Aorta (tissue), 5 donors: ENCODE measurements around the gene MAP3K19. TPM values are rescaled to one million over a fixed set of nuclear protein-coding genes. Genes with fewer than 3 reads are reported as not detected.

ENCODE experiments used
- ATAC-seq: fragments of 200-7000 bp; cut with Tn5 transposase; one replicate; pipeline ENCODE4 v1.9.1; 2022; ENCODE audit warnings: moderate library complexity; ENCODE audit not compliant: low FRiP score
- DNase-seq, 2 donors: peaks; one replicate each; pipeline ENCODE4 v3.0.0-alpha.2; 2020
- H3K27ac ChIP-seq, 2 donors: one replicate each; pipeline ENCODE4 v1.5.1; 2013; ENCODE audit warnings: low read length in 2 of 2, mild to moderate bottlenecking in 2 of 2, moderate library complexity in 2 of 2, control low read depth in 1 of 2, inconsistent platforms in 1 of 2, low read depth in 1 of 2
- H3K27me3 ChIP-seq, 2 donors: one replicate each; pipeline ENCODE4 v1.6.1; 2013; ENCODE audit warnings: control low read depth in 1 of 2, low read length in 1 of 2, mild to moderate bottlenecking in 1 of 2, moderate library complexity in 1 of 2; ENCODE audit not compliant: insufficient read depth in 2 of 2, control insufficient read depth in 1 of 2
- H3K36me3 ChIP-seq, 2 donors: one replicate each; pipeline ENCODE4 v1.6.1; 2013; ENCODE audit warnings: control low read depth in 1 of 2, low read length in 1 of 2, mild to moderate bottlenecking in 1 of 2; ENCODE audit not compliant: insufficient read depth in 2 of 2, control insufficient read depth in 1 of 2
- H3K4me1 ChIP-seq, 2 donors: one replicate each; pipeline ENCODE4 v1.6.1; 2013; ENCODE audit warnings: low read length in 2 of 2, control low read depth in 1 of 2, mild to moderate bottlenecking in 1 of 2, moderate library complexity in 1 of 2; ENCODE audit not compliant: insufficient read depth in 2 of 2, control insufficient read depth in 1 of 2
- H3K4me3 ChIP-seq, 2 donors: one replicate each; pipeline ENCODE4 v1.5.1; 2013; ENCODE audit warnings: low read length in 2 of 2, control low read depth in 1 of 2, mild to moderate bottlenecking in 1 of 2
- H3K9me3 ChIP-seq: one replicate; pipeline ENCODE4 v1.6.1; 2013; ENCODE audit warnings: mild to moderate bottlenecking, low read length; ENCODE audit not compliant: control insufficient read depth
- WGBS, 2 donors: extraction: QIAGEN DNeasy Blood & Tissue Kit; methylation state at CpG; one replicate each; pipeline ENCODE4 v1.1.7; 2013; 5-methylcytosine and 5-hydroxymethylcytosine counted together
- intact Hi-C, 2 donors: fragments of 100-400 bp; cut with DNase I; formaldehyde crosslinking; loops; one replicate each; pipeline versions ENCODE4 v1.14.2 to v1.15.0; 2022
- polyA plus RNA-seq, 2 donors: library from polyadenylated mRNA; stranded (reverse); fragments of 200-250 nt; gene quantifications; one replicate each; pipeline ENCODE4 v1.2.3, GENCODE V29; 2013
- total RNA-seq, 2 donors: library from RNA; stranded (reverse); fragmentation: NEBNext Ultra II Directional; extraction: Animal tissue kit (Norgen Biotek cat#: 25700); gene quantifications; one replicate each; pipeline ENCODE4 v1.2.1, GENCODE V29; 2021
- donor health status: healthy with polysubstance abuse.
- donor health status: Bipolar disorder and iron deficiency.
- donor health status: DM: no; HTN: no; CAD: no.
- donor health status: DM: no; HTN: no; CAD: no.
- donor health status: DM: yes; HTN: yes; CAD: no.

MAP3K19 gene
- total and polyA plus RNA-seq, 4 donors = not detected

GRCh38 chr2:134954065-134954464 lies 93.2 kb downstream of the MAP3K19 start:
- H3K9me3 ChIP-seq = no peaks in the 10 kb centered on the region
- H3K4me1 ChIP-seq = no peaks in the 10 kb centered on the region
- no peak for ATAC-seq
- no peak overlapping the region for H3K4me3 ChIP-seq
- H3K27ac ChIP-seq = no peak overlapping the region
- no peak for DNase-seq
- WGBS, 2 donors = 92% methylated on average over 5 of the region's 5 CpGs
- intact Hi-C loops = no loop called here
- peaks cover 6 to 8% of the 10 kb centered on the region in 2 donors for H3K36me3 ChIP-seq
- H3K27me3 ChIP-seq = no peaks in the 10 kb centered on the region

- DNase-seq (no peak), ATAC-seq (no peak)
- Histone ChIP-seq H3K4me3 (no peak overlapping the region), H3K27ac (no peak overlapping the region), H3K4me1 (no peaks in the 10 kb centered on the region), H3K36me3 (peaks cover 6 to 8% of the 10 kb centered on the region in 2 donors), H3K27me3 (no peaks in the 10 kb centered on the region), H3K9me3 (no peaks in the 10 kb centered on the region)
- intact Hi-C loops = no loop called here
- WGBS, 2 donors = 89 to 91% methylated on average over 3 of the region's 3 CpGs
Measured at GRCh38 chr2:134952608-134953007, 94.6 kb downstream of the MAP3K19 start.

GRCh38 chr2:134950886-134951285 lies 96.4 kb downstream of the MAP3K19 start:
- no peaks in the 10 kb centered on the region for H3K4me1 ChIP-seq
- H3K4me3 ChIP-seq = no peak overlapping the region
- WGBS, 2 donors = 53 to 60% methylated on average over 2 of the region's 2 CpGs
- ATAC-seq (no peak), DNase-seq (no peak)
- H3K9me3 ChIP-seq = no peaks in the 10 kb centered on the region
- H3K27me3 ChIP-seq = no peaks in the 10 kb centered on the region
- intact Hi-C loops = no loop called here
- H3K36me3 ChIP-seq = peaks cover 6 to 8% of the 10 kb centered on the region in 2 donors
- no peak overlapping the region for H3K27ac ChIP-seq

- Histone ChIP-seq H3K9me3 (no peaks in the 10 kb centered on the region), H3K4me3 (no peak overlapping the region), H3K4me1 (no peaks in the 10 kb centered on the region), H3K27ac (no peak overlapping the region), H3K27me3 (no peaks in the 10 kb centered on the region), H3K36me3 (peaks cover 5 to 7% of the 10 kb centered on the region in 2 donors)
- intact Hi-C loops = no loop called here
- ATAC-seq (no peak), DNase-seq (no peak)
- 88% methylated on average over 7 of the region's 7 CpGs for WGBS, 2 donors
Measured at GRCh38 chr2:134949981-134950708, 97.1 kb downstream of the MAP3K19 start.

DNA sequence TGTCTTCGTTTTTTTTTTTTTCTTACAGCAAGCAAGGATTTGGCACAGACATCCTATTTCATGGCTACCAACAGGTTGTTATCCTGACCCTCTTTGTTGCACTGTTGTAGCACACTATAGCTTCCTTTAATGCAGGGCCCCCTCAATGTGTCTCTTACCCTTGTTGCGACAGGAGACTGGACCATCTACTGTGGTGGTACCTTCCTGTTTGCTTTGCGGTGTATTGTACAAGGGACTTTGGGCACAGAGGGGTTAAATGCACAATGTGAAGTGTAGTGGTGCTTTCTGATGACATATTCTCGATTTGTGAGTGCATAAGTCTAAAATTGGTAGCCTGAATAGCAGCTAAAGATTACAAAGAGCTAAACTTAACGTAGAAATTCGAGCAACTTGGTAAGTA lies 101.2 kb downstream of the MAP3K19 start:
- 79 to 80% methylated on average over 6 of the region's 6 CpGs for WGBS, 2 donors
- DNase-seq (no peak), ATAC-seq (no peak)
- intact Hi-C loops = no loop called here
- H3K4me1 ChIP-seq = peaks cover 0 to 1% of the 10 kb centered on the region in 2 donors
- H3K4me3 ChIP-seq = no peak overlapping the region
- H3K36me3 ChIP-seq = peaks cover 2 to 5% of the 10 kb centered on the region in 2 donors
- no peaks in the 10 kb centered on the region for H3K27me3 ChIP-seq
- no peaks in the 10 kb centered on the region for H3K9me3 ChIP-seq
- H3K27ac ChIP-seq = no peak overlapping the region

DNA sequence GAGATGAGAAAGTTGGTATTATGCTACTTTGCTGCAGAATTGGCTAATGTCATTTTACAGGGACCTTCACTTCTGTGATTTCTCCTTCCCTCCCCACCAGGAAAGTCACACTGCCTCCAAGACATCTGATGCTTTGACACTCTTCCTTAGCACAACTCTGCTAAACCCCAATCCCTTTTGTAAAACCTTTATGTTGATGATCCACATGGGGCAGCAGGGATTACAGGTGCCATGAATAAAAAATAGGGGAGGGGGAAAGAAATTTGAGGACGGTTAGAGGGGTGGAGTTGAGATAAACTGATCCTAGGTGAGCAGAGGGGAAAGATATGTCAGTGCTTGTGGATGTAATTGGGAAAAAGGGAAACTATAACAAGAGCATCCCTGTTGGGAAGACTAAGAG lies 102.3 kb downstream of the MAP3K19 start:
- intact Hi-C loops = no loop called here
- ATAC-seq (no peak), DNase-seq (no peak)
- peaks cover 0 to 1% of the 10 kb centered on the region in 2 donors for H3K4me1 ChIP-seq
- H3K27ac ChIP-seq = no peak overlapping the region
- H3K27me3 ChIP-seq = no peaks in the 10 kb centered on the region
- WGBS, 2 donors = 56 to 70% methylated on average over 1 of the region's 1 CpG
- H3K9me3 ChIP-seq = no peaks in the 10 kb centered on the region
- peaks cover under 1% of the 10 kb centered on the region in 2 donors for H3K36me3 ChIP-seq
- H3K4me3 ChIP-seq = no peak overlapping the region

DNA sequence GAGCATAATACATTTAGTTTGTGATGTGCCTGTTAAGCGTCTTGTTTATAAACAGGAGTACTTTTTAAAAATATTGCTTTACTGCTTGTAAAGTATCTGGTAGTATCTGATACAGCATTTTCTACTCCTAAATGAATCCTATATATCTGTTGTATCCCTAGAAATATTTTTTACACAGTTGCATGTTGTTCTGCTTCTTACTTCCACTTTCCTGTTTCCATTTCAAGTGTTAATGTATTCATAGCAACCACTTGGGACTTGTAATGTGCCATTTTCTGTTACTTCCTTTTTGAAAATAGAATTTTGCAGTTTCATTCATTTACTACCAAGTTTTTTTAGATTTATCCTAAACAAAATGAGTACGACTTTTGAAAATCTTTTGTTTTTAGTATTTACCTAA lies 103.7 kb downstream of the MAP3K19 start:
- no peak overlapping the region for H3K27ac ChIP-seq
- peaks cover 3 to 6% of the 10 kb centered on the region in 2 donors for H3K36me3 ChIP-seq
- no peaks in the 10 kb centered on the region for H3K27me3 ChIP-seq
- intact Hi-C loops = no loop called here
- H3K4me1 ChIP-seq = peaks cover 0 to 1% of the 10 kb centered on the region in 2 donors
- DNase-seq (no peak), ATAC-seq (no peak)
- 86 to 88% methylated on average over 2 of the region's 2 CpGs for WGBS, 2 donors
- H3K4me3 ChIP-seq = no peak overlapping the region
- H3K9me3 ChIP-seq = no peaks in the 10 kb centered on the region

DNA sequence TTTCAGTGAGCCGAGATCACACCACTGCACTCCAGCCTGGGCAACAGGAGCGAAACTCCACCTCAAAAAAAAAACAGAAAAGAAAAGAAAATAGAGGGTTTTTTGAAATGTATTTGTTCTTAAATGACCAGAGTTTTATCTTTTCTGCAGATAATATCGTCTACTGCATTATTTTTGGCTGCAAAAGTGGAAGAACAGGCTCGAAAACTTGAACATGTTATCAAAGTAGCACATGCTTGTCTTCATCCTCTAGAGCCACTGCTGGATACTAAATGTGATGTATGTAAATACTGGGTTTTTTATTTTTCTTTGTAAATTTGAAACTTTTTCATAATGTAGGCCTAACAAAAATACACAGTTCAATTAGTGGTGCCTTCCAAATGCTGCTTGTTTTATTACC lies 110.6 kb downstream of the MAP3K19 start:
- no peak for ATAC-seq
- H3K9me3 ChIP-seq = no peaks in the 10 kb centered on the region
- DNase-seq = no peak
- H3K27ac ChIP-seq = no peak overlapping the region
- intact Hi-C loops = no loop called here
- H3K4me1 ChIP-seq = no peaks in the 10 kb centered on the region
- no peaks in the 10 kb centered on the region for H3K27me3 ChIP-seq
- no peak overlapping the region for H3K4me3 ChIP-seq
- 48 to 49% methylated on average over 4 of the region's 4 CpGs for WGBS, 2 donors
- H3K36me3 ChIP-seq = peaks cover 3 to 6% of the 10 kb centered on the region in 2 donors

DNA sequence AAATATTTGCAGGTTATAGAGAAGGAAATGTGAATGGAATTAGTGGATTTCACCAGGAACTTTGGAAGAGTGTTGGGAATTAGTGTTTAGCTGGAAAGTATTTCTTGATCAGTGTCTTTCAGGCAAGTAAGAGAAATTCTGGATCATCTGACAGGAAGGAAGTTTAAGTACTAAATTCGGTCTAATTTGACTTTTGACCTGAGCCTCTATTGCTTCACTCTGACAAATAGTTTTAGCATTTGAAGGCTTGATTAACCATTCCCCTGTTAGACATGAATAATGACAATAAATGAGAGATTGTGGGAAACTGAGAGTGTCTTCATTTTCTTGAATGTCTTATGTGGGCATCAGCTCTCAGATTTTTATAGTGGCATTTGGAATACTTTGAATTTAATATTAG lies 112.6 kb downstream of the MAP3K19 start:
- Histone ChIP-seq H3K36me3 (peaks cover 0 to 3% of the 10 kb centered on the region in 2 donors), H3K9me3 (no peaks in the 10 kb centered on the region), H3K4me3 (no peak overlapping the region), H3K27ac (no peak overlapping the region), H3K4me1 (no peaks in the 10 kb centered on the region), H3K27me3 (no peaks in the 10 kb centered on the region)
- WGBS, 2 donors = 15 to 19% methylated on average over 1 of the region's 1 CpG
- ATAC-seq (no peak), DNase-seq (no peak)
- intact Hi-C loops = no loop called here
